OCI-LY3 (cell line): ENCODE measurements around the gene ZMYND8.

ENCODE experiments used
- CTCF ChIP-seq: fragments of 200-600, 300-600 bp; sonication (generic); IDR thresholded peaks from 2 replicates; pipeline ENCODE4 v1.5.1; 2014; ENCODE audit warnings: antibody characterized with exemption, low read length, low read depth
- EZH2phosphoT487 ChIP-seq: fragments of 200-600 bp; shearing (Covaris generic); IDR thresholded peaks from 2 replicates; pipeline ENCODE4 v1.6.1; 2018; ENCODE audit warnings: antibody characterized with exemption, mixed run types, low read depth

GRCh38 chr20:47355489-47356219 is 845 bp downstream of the ZMYND8 start:
- TF ChIP-seq CTCF (no peak), EZH2phosphoT487 (no peak)
